Muscle layer of colon (tissue), 2 donors: ENCODE data around the gene PHLPP2.

ENCODE experiments used
- H3K27ac ChIP-seq: one replicate; pipeline ENCODE4 v1.7.0; 2013; ENCODE audit warnings: low read depth, mild to moderate bottlenecking, low read length, moderate library complexity
- H3K27me3 ChIP-seq, 2 donors: one replicate each; pipeline ENCODE4 v1.7.0; 2013; ENCODE audit warnings: low read length in 2 of 2, mild to moderate bottlenecking in 2 of 2; ENCODE audit not compliant: insufficient read depth in 2 of 2, control insufficient read depth in 1 of 2
- H3K36me3 ChIP-seq: one replicate; pipeline ENCODE4 v1.7.0; 2013; ENCODE audit warnings: mild to moderate bottlenecking, low read length; ENCODE audit not compliant: insufficient read depth
- H3K4me1 ChIP-seq: one replicate; pipeline ENCODE4 v1.7.0; 2013; ENCODE audit warnings: mild to moderate bottlenecking, low read length; ENCODE audit not compliant: insufficient read depth
- H3K4me3 ChIP-seq, 2 donors: one replicate each; pipeline ENCODE4 v1.7.0; 2013; ENCODE audit warnings: low read length in 2 of 2, low read depth in 1 of 2, mild to moderate bottlenecking in 1 of 2, moderate library complexity in 1 of 2
- H3K9ac ChIP-seq: one replicate; pipeline ENCODE4 v1.7.0; 2013; ENCODE audit warnings: low read length
- H3K9me3 ChIP-seq: one replicate; pipeline ENCODE4 v1.7.0; 2013; ENCODE audit warnings: mild to moderate bottlenecking, low read length
- donor health status: abdominal sarcoma.
- donor health status: Adenocarcinoma of cecum.

PHLPP2 gene

GRCh38 chr16:71681360-71681759 is 43.1 kb downstream of the PHLPP2 start:
- Histone ChIP-seq H3K27ac (no peak overlapping the region), H3K4me3 (no peak overlapping the region), H3K9ac (no peak overlapping the region), H3K27me3 (no peaks in the 10 kb centered on the region), H3K36me3 (peaks cover 13% of the 10 kb centered on the region), H3K9me3 (no peaks in the 10 kb centered on the region), H3K4me1 (no peaks in the 10 kb centered on the region)

DNA sequence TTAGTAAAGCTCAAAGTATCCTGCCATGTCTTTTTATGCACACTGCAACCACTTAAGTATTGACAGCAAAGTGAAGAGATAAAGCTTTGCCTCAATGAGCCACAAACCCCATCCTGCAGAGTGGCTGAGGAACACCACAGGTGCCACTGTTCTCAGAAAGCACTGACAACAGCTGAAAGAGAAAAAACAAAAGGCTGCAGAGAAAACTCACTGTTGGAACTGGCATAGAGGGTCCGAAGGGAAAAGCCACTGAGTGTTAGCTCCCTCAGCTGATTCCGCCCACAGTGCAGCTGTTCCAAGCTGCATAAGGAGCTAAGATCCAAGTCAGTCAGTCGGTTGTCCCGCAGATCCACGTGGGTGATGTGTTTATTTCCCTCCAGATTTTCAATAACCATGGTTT is 48.3 kb downstream of the PHLPP2 start:
- Histone ChIP-seq H3K4me1 (no peaks in the 10 kb centered on the region), H3K27ac (no peak overlapping the region), H3K9ac (no peak overlapping the region), H3K4me3 (no peak overlapping the region), H3K9me3 (no peaks in the 10 kb centered on the region), H3K27me3 (no peaks in the 10 kb centered on the region), H3K36me3 (peaks cover 24% of the 10 kb centered on the region)

DNA sequence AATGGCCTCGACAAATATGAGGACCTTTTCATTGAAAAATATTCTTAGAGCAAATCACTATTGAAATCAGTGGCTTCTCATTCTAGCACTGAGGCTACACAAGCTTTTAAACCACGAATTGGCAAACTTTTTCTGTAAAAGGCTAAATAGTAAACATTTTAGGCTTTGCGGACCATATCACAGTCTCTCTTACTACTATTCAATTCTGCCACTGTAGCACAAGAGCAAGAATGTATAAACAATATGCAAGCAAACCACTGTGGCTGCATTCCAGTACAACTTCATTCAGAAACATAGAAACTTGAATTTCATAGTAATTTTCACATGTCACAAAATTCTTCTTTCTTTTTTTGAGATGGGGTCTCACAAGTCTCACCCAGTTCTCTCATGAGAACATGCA is 49.1 kb downstream of the PHLPP2 start:
- H3K9ac ChIP-seq = no peak overlapping the region
- peaks cover 24% of the 10 kb centered on the region for H3K36me3 ChIP-seq
- no peaks in the 10 kb centered on the region for H3K4me1 ChIP-seq
- no peaks in the 10 kb centered on the region for H3K9me3 ChIP-seq
- no peak overlapping the region for H3K27ac ChIP-seq
- H3K4me3 ChIP-seq = no peak overlapping the region
- H3K27me3 ChIP-seq = no peaks in the 10 kb centered on the region

- Histone ChIP-seq H3K9ac (no peak overlapping the region), H3K36me3 (peaks cover 36% of the 10 kb centered on the region), H3K4me3 (no peak overlapping the region), H3K27me3 (no peaks in the 10 kb centered on the region), H3K9me3 (no peaks in the 10 kb centered on the region), H3K27ac (no peak overlapping the region), H3K4me1 (no peaks in the 10 kb centered on the region)
Measured at GRCh38 chr16:71674229-71674628, 50.3 kb downstream of the PHLPP2 start.

- H3K27ac ChIP-seq = no peak overlapping the region
- peaks cover 42% of the 10 kb centered on the region for H3K36me3 ChIP-seq
- H3K27me3 ChIP-seq = no peaks in the 10 kb centered on the region
Measured at GRCh38 chr16:71673582-71673973, 50.9 kb downstream of the PHLPP2 start.

DNA sequence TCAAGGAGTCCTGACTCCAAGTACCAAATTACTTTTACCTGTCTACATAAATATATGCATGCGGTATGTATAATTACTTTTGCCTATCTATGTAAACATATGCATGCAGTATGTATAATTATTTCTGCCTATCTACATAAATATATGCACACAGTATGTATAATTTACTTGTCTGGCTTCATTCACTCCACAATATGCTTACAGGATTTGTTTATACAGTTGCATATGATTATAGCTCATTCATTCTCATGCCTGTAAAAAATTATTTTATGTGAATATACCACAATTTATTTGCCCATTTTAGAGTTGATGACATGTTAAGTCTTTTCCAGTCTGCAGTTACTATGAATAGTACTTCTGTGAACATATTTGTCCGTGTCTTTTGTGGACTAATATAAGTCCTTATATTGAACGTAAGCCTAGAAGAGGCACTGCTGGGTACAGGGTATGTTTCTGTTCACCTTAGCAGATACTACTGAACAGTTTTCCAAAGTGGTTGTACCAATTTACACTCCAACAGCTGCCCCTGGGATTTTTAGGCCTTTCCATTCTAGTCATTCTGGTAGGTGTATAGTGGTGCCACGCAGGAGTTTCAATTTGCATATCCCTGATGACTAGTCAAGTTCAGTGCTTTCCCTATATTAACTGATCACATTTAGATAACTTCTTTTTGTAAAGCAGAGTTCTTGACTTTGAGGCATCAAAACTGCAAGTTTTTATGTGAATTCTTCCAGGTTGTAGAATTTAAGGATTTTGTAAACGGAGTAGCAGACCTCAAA is 51.5 kb downstream of the PHLPP2 start:
- no peak overlapping the region for H3K27ac ChIP-seq
- H3K27me3 ChIP-seq = no peaks in the 10 kb centered on the region
- H3K36me3 ChIP-seq = peaks cover 44% of the 10 kb centered on the region
- no peak overlapping the region for H3K9ac ChIP-seq
- no peaks in the 10 kb centered on the region for H3K9me3 ChIP-seq
- no peak overlapping the region for H3K4me3 ChIP-seq
- no peaks in the 10 kb centered on the region for H3K4me1 ChIP-seq

More at GRCh38 chr16:71673582-71673973, 50.9 kb downstream of the PHLPP2 start:
- Histone ChIP-seq H3K9ac (no peak overlapping the region), H3K9me3 (no peaks in the 10 kb centered on the region), H3K4me1 (no peaks in the 10 kb centered on the region), H3K4me3 (no peak overlapping the region)

DNA sequence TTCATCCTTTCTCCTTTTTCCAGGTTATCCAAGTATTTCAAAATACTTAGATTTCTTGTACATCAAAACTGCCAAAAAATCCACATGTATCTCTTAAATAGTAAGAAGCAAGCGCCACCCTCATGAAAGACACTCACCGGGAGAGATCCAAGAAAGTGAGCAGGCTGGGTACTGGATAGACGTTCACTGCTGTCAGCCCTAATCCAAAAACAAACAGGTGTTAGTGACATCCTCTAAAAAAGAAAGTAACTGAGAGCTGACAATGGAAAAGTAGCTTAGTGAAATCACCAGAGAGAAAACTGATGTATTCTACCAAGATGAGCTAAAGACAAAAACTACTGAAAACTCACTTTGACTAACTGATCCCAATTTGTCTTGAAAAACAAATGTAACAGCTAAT is 52.4 kb downstream of the PHLPP2 start:
- Histone ChIP-seq H3K27me3 (no peaks in the 10 kb centered on the region), H3K36me3 (peaks cover 45% of the 10 kb centered on the region), H3K9ac (no peak overlapping the region), H3K27ac (no peak overlapping the region), H3K4me3 (no peak overlapping the region), H3K9me3 (no peaks in the 10 kb centered on the region), H3K4me1 (no peaks in the 10 kb centered on the region)

DNA sequence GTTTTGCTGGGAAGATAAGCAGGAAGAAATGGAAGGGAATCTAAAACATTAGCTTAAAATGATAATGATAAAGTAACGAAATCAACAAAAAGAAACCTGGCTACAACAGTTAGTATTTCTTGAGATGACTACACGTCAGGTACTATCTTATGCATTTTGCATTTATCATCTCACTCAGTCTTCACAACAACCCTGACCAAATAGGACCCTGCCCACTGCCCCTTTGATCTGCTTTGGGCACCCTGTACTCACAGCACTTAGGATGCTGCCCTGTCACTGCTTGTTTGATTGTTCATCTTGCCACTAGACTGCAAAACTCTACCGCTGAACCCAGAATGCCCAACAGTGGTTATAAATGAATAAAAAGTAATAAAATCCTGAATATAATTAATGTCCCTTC is 53.3 kb downstream of the PHLPP2 start:
- Histone ChIP-seq H3K36me3 (peaks cover 50% of the 10 kb centered on the region), H3K4me1 (no peaks in the 10 kb centered on the region), H3K4me3 (no peak overlapping the region)

DNA sequence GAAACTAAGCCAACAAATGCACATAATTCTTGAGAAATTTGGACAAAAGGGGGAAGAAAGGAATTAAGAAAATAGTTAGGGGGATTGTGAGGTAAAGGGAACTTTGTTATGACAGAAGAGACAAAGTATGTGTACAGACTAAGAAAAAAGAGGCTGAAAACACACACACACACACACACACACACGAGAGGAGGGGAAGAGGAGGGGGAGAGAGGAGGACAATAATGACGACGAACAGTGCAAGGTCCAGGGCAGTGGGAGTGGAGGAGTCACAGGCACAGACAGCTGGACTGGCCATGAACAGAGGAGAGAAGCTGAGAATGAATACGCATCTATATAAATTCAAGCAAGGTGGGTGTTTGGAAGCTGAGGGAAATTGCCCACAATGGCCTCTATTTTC is 54.0 kb downstream of the PHLPP2 start:
- Histone ChIP-seq H3K9ac (no peak overlapping the region), H3K4me1 (no peaks in the 10 kb centered on the region)

More for the DNA sequence above, 53.3 kb downstream of the PHLPP2 start:
- Histone ChIP-seq H3K9ac (no peak overlapping the region), H3K27me3 (no peaks in the 10 kb centered on the region), H3K27ac (no peak overlapping the region), H3K9me3 (no peaks in the 10 kb centered on the region)

DNA sequence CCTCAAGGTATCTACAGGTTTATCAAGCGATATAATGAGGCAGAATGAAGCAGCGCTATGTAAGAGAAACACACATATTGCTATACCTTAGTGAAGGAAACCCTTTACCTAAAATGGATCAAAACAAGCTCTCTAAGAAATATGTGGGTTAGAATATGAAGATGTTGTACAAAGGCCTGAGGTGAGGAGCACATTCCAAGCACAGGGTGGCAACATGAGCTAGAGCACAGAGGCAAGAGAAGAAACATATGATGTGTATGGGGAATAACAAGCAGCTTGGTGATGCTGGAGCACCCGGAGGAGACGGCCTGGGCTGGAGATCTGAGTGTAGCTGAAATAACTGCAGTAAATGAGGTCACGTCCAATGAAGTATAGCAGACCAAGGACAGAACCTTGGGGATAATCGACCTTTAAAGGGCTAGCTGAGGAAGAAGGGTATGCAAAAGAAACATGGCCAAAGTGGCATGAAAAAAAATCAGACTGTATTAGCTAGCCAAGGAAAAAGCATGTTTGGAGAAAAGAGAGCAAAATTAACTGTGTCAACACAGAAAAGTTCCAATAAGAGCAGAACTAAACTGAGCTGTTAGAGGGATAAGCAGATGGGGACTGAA is 54.5 kb downstream of the PHLPP2 start:
- Histone ChIP-seq H3K27ac (no peak overlapping the region), H3K9ac (no peak overlapping the region), H3K36me3 (peaks cover 41% of the 10 kb centered on the region), H3K4me1 (no peaks in the 10 kb centered on the region), H3K9me3 (no peaks in the 10 kb centered on the region), H3K4me3 (no peak overlapping the region), H3K27me3 (no peaks in the 10 kb centered on the region)

More for the DNA sequence above, 54.0 kb downstream of the PHLPP2 start:
- Histone ChIP-seq H3K27ac (no peak overlapping the region), H3K9me3 (no peaks in the 10 kb centered on the region), H3K27me3 (no peaks in the 10 kb centered on the region), H3K36me3 (peaks cover 45% of the 10 kb centered on the region), H3K4me3 (no peak overlapping the region)

- Histone ChIP-seq H3K36me3 (peaks cover 37% of the 10 kb centered on the region), H3K9me3 (no peaks in the 10 kb centered on the region), H3K4me1 (no peaks in the 10 kb centered on the region), H3K9ac (no peak overlapping the region), H3K4me3 (no peak overlapping the region), H3K27me3 (no peaks in the 10 kb centered on the region), H3K27ac (no peak overlapping the region)
Measured at GRCh38 chr16:71666928-71667707, 57.4 kb downstream of the PHLPP2 start.
